ENCODE measurements around the gene CHST12. TPM values are rescaled to one million over a fixed set of nuclear protein-coding genes. Genes with fewer than 3 reads are reported as not detected.

CHST12 gene
- total and polyA plus RNA-seq, 10 of the 15 experiments (the other 5 are each of a cell fraction or from before 2014, with no cell fraction given), result 0.05 to 14.2 (median 3.3) TPM

DNA sequence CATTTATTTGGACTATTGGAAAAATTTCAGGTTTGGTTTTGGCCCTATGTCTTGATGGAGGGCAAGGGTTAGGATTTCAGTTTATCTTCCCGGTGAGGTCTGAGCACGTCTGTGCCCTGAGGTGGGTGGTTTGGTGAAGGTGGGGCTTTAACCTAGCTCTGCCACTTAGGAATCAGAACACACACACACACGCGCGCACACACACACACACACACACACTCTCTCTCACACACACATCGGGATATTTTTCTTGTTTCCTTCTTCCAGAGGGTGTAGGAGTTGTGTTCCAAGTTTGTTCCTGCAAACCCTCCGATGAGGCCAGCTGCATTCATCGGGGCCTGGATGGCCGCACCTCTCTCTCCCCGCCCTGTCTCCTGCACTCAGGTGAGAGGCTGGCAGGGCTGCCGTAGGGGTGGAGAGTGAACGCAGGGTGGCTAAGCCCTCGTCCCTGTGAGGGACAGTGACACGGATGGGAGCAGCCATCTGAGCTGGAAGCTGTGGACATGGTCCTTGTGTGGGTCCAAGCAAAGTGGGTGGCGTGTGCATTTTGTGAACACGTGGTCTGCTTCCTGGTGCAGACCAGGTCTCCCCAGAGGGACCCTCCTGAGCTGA, 34.2 kb downstream of the CHST12 start:
- no peak overlapping the region for H3K27ac ChIP-seq (ENCODE audit: control insufficient read depth, insufficient read depth)
- no peaks in the 10 kb centered on the region for H3K79me2 ChIP-seq (ENCODE audit: control insufficient read depth, insufficient read depth, low read length)
- no peak overlapping the region for H3K4me3 ChIP-seq
- intact Hi-C loops (cut with micrococcal nuclease; ENCODE audit: unreplicated experiment) (no loop called here), in situ Hi-C loops (cut with MboI) (no loop called here)
- 94% methylated on average over 15 of the region's 16 CpGs for WGBS (ENCODE audit: insufficient coverage, insufficient replicate concordance, low lambda C conversion rate, missing lambda C conversion rate)
- ChIA-PET RAD21 (ENCODE audit: unreplicated experiment) (no interaction called here), POLR2A (no interaction called here), SMC1A (ENCODE audit: uncharacterized antibody, unreplicated experiment) (interaction anchor here (1.1 kb wide), 1 partner anchor 90 kb away, joined by 3 read pairs; no protein-coding TSS in a partner anchor), CTCF (interaction anchor here (0.6 to 1.4 kb wide), 2 partner anchors 22 to 31 kb away, joined by 3 read pairs; no protein-coding TSS in a partner anchor)
- H3K4me2 ChIP-seq (ENCODE audit: control insufficient read depth, insufficient read depth), result no peak overlapping the region
- ATAC-seq (no peak), FAIRE-seq (no peak), DNase-seq (ENCODE audit: low read depth, low spot score) (no peak)
- 0 out of 2 replicates have a peak, but pooled peaks cover 8% of the 10 kb centered on the region for H4K20me1 ChIP-seq (ENCODE audit: control insufficient read depth, insufficient read depth)
- no peaks in the 10 kb centered on the region for H3K4me1 ChIP-seq (ENCODE audit: control insufficient read depth, insufficient read depth, low read length)
- H2AFZ ChIP-seq (ENCODE audit: control insufficient read depth, low read depth, low read length), result no peak overlapping the region
- H3K36me3 ChIP-seq (ENCODE audit: control insufficient read depth in 2 of 2, insufficient read depth in 2 of 2, low read length in 1 of 2), result peaks cover 3 to 29% of the 10 kb centered on the region in 2 experiments
- H3K9me3 ChIP-seq (replicated peaks; ENCODE audit: control insufficient read depth, insufficient read depth, low read length), result no peaks in the 10 kb centered on the region; the same call in 2 of the 3 replicates
- BruUV-seq (replicated peaks), result no TSS peak
- no peaks in the 10 kb centered on the region for H3K27me3 ChIP-seq (replicated peaks in 1 of 2; ENCODE audit: control insufficient read depth in 2 of 2, insufficient read depth in 2 of 2, low read length in 1 of 2)
- H3K9ac ChIP-seq (ENCODE audit: control insufficient read depth, insufficient read depth, low read length), result no peak overlapping the region
- no peak for TF ChIP-seq YBX1 (IDR thresholded peaks at IDR 0.05)
- TF ChIP-seq, protein P1, sequence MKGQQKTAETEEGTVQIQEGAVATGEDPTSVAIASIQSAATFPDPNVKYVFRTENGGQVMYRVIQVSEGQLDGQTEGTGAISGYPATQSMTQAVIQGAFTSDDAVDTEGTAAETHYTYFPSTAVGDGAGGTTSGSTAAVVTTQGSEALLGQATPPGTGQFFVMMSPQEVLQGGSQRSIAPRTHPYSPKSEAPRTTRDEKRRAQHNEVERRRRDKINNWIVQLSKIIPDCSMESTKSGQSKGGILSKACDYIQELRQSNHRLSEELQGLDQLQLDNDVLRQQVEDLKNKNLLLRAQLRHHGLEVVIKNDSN (IDR thresholded peaks at IDR 0.05; ENCODE audit: borderline replicate concordance, extremely low read length, insufficient read depth, low read depth, low read length), result no peak
- TF ChIP-seq SMAD5 (IDR thresholded peaks at IDR 0.05; ENCODE audit: low read depth), result no peak
- TF ChIP-seq JUND (IDR thresholded peaks at IDR 0.05; ENCODE audit: low read depth, low read length), result no peak
- no peak for TF ChIP-seq BCL11A (IDR thresholded peaks at IDR 0.05; ENCODE audit: low read depth, low read length)
- no peak for TF ChIP-seq RB1 (IDR thresholded peaks at IDR 0.05; ENCODE audit: borderline replicate concordance)
- no peak for TF ChIP-seq ATF7 (IDR thresholded peaks at IDR 0.05; ENCODE audit: low read depth)
- TF ChIP-seq, protein P2, sequence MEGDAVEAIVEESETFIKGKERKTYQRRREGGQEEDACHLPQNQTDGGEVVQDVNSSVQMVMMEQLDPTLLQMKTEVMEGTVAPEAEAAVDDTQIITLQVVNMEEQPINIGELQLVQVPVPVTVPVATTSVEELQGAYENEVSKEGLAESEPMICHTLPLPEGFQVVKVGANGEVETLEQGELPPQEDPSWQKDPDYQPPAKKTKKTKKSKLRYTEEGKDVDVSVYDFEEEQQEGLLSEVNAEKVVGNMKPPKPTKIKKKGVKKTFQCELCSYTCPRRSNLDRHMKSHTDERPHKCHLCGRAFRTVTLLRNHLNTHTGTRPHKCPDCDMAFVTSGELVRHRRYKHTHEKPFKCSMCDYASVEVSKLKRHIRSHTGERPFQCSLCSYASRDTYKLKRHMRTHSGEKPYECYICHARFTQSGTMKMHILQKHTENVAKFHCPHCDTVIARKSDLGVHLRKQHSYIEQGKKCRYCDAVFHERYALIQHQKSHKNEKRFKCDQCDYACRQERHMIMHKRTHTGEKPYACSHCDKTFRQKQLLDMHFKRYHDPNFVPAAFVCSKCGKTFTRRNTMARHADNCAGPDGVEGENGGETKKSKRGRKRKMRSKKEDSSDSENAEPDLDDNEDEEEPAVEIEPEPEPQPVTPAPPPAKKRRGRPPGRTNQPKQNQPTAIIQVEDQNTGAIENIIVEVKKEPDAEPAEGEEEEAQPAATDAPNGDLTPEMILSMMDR (IDR thresholded peaks at IDR 0.05 in 2 of 3, conservative IDR thresholded peaks at IDR 0.05 in 1 of 3; ENCODE audit: control insufficient read depth in 2 of 3, extremely low read depth in 1 of 3, insufficient read depth in 1 of 3, low read depth in 3 of 3, low read length in 3 of 3), result no peak
- no peak for TF ChIP-seq TBL1XR1 (IDR thresholded peaks at IDR 0.05; ENCODE audit: low read depth, low read length)
- no peak for TF ChIP-seq PAX8 (IDR thresholded peaks at IDR 0.05)
- no peak for TF ChIP-seq EED (IDR thresholded peaks at IDR 0.05; ENCODE audit: low read depth)
- TF ChIP-seq, protein P3, sequence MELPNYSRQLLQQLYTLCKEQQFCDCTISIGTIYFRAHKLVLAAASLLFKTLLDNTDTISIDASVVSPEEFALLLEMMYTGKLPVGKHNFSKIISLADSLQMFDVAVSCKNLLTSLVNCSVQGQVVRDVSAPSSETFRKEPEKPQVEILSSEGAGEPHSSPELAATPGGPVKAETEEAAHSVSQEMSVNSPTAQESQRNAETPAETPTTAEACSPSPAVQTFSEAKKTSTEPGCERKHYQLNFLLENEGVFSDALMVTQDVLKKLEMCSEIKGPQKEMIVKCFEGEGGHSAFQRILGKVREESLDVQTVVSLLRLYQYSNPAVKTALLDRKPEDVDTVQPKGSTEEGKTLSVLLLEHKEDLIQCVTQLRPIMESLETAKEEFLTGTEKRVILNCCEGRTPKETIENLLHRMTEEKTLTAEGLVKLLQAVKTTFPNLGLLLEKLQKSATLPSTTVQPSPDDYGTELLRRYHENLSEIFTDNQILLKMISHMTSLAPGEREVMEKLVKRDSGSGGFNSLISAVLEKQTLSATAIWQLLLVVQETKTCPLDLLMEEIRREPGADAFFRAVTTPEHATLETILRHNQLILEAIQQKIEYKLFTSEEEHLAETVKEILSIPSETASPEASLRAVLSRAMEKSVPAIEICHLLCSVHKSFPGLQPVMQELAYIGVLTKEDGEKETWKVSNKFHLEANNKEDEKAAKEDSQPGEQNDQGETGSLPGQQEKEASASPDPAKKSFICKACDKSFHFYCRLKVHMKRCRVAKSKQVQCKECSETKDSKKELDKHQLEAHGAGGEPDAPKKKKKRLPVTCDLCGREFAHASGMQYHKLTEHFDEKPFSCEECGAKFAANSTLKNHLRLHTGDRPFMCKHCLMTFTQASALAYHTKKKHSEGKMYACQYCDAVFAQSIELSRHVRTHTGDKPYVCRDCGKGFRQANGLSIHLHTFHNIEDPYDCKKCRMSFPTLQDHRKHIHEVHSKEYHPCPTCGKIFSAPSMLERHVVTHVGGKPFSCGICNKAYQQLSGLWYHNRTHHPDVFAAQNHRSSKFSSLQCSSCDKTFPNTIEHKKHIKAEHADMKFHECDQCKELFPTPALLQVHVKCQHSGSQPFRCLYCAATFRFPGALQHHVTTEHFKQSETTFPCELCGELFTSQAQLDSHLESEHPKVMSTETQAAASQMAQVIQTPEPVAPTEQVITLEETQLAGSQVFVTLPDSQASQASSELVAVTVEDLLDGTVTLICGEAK (IDR thresholded peaks at IDR 0.05; ENCODE audit: borderline replicate concordance), result no peak
- TF ChIP-seq HCFC1 (IDR thresholded peaks at IDR 0.05; ENCODE audit: low read length), result no peak

All from GM12878 (cell line).